Spinal cord (tissue), 10 donors: ENCODE data around the gene GPR89B. TPM values are rescaled to one million over a fixed set of nuclear protein-coding genes. Genes with fewer than 3 reads are reported as not detected.
"Not testable (repeated sequence)": the region's sequence is repeated elsewhere in the genome, so short reads cannot be mapped to it uniquely, and the experiment has no call there.

Source experiments
- DNase-seq, 6 donors: peaks; one replicate each; pipeline versions ENCODE4 v3.0.0 to v3.0.0-alpha.2; 2013 to 2015; ENCODE audit warnings: low spot score in 6 of 6, low read depth in 4 of 6
- H3K27ac ChIP-seq: one replicate; pipeline ENCODE4 v1.5.1; 2013; ENCODE audit warnings: low read depth, low read length, control low read depth
- H3K27me3 ChIP-seq: one replicate; pipeline ENCODE4 v1.6.1; 2013; ENCODE audit warnings: low read length; ENCODE audit not compliant: control insufficient read depth, insufficient read depth
- H3K36me3 ChIP-seq: one replicate; pipeline ENCODE4 v1.6.1; 2013; ENCODE audit warnings: low read length; ENCODE audit not compliant: control insufficient read depth, insufficient read depth
- H3K4me1 ChIP-seq: one replicate; pipeline ENCODE4 v1.6.1; 2013; ENCODE audit warnings: low read length; ENCODE audit not compliant: control insufficient read depth, insufficient read depth
- H3K4me3 ChIP-seq: one replicate; pipeline ENCODE4 v1.5.1; 2013; ENCODE audit warnings: low read depth, low read length, control low read depth
- H3K9me3 ChIP-seq: one replicate; pipeline ENCODE4 v1.6.1; 2013; ENCODE audit warnings: low read length; ENCODE audit not compliant: control insufficient read depth, insufficient read depth
- WGBS: methylation state at CpG from one replicate; pipeline ENCODE4 v1.1.5; 2013; ENCODE audit warnings: missing lambda C conversion rate; ENCODE audit not compliant: insufficient coverage; 5-methylcytosine and 5-hydroxymethylcytosine counted together
- polyA plus RNA-seq, 2 donors: library from polyadenylated mRNA; unstranded; fragments of 120-200 nt; gene quantifications; one replicate each; pipeline ENCODE4 v1.2.1, GENCODE V29; 2013; ENCODE audit not compliant: insufficient read length in 2 of 2
- total RNA-seq, 2 donors: library from RNA; depleted of rRNA in 1 of 2; stranded (reverse); fragments of 120-200 nt in 1 of 2; fragments of >200 nt in 1 of 2; gene quantifications; one replicate each; pipeline versions ENCODE4 v1.2.3 to v1.2.4, GENCODE V29; 2013 to 2014
- donor health status: healthy.

Gene GPR89B
- total and polyA plus RNA-seq, 4 donors = 21.0 to 35.7 (median 24.0) TPM

DNA sequence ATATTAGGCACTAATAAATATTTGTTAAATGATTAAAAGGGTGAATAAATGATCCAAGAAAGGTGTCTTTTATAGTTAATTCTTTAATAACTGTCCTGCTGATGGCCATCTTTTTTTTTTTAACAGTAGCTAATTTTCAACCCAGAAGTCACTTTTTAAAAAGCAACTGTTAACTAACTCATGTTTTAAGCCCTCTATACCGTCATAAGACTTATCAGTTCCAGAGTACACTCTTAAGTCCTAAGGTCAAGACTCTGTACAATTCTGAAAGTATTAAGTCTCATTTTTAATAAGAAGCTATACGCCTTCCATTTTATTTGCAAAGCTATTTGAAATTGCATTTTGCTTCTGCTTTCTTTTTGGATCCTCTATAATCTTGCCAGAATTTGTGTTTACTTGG, 2.9 kb downstream of the GPR89B start:
- H3K27me3 ChIP-seq, DNase-seq, H3K4me1 ChIP-seq, H3K27ac ChIP-seq, H3K4me3 ChIP-seq, H3K36me3 ChIP-seq, H3K9me3 ChIP-seq: not testable (repeated sequence)
- WGBS = no CpG with 5 or more reads among the region's 2 CpGs

DNA sequence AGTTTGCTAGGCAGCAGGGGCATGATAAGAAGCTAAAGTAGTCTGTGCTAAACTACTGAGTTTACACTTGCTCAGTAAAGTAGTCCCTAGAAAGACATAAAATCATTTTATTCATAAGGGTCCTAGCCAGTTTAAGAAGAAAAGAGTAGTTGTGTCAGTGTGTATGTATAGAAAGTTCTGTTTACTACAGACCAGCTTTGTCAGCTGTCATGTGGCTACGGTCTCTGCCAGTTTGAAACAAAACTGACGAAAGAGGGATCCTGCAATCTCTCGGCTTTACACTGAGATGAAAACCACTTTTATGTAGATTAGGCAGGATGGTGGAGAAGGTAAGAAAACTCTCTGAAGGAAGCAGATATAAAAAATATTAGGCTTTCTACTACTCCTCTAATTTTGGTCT, 7.1 kb downstream of the GPR89B start:
- DNase-seq, H3K27ac ChIP-seq, H3K9me3 ChIP-seq, H3K36me3 ChIP-seq, H3K4me1 ChIP-seq, H3K27me3 ChIP-seq, H3K4me3 ChIP-seq: not testable (repeated sequence)
- WGBS = no CpG with 5 or more reads among the region's 3 CpGs

DNA sequence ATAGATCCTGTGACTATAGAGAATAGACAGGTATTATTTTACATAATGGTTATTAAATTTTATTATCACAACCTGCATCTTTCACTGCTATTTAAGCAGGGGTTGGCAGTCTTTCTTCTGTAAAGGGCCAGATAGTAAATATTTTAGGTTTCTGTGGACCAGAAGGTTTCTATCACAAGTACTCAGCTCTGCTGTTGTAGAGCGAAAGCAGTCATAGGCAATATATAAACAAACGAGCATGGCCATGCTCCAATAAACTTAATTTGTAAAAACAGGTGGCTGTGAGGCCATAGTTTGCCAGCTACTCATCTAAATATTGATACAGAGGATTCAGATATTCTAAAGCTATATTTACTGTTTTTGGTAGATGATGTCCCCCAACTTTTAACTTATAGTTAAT, 12.2 kb downstream of the GPR89B start:
- DNase-seq, H3K27me3 ChIP-seq, H3K4me1 ChIP-seq, H3K4me3 ChIP-seq, H3K9me3 ChIP-seq, H3K27ac ChIP-seq, H3K36me3 ChIP-seq: not testable (repeated sequence)
- WGBS = no CpG with 5 or more reads among the region's 2 CpGs

DNA sequence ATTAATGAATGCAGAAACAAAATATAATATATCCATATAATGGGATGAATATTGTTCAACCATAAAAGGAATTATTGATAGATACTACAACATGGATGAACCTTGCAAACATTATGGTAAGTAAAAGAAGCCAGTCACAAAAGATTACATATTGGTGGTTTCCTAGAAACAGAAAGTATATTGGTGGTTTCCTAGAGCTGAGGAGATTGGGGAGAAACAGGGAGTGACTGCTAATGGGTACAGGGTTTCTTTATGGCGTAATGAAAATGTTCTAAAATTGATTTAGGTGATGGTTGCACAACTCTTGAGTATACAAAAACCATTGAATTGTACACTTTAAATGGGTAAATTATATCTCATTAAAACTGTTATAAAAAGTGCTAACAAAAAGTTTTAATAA, 14.3 kb downstream of the GPR89B start:
- H3K9me3 ChIP-seq = not testable (repeated sequence)
- WGBS = no CpG with 5 or more reads among the region's 1 CpG

DNA sequence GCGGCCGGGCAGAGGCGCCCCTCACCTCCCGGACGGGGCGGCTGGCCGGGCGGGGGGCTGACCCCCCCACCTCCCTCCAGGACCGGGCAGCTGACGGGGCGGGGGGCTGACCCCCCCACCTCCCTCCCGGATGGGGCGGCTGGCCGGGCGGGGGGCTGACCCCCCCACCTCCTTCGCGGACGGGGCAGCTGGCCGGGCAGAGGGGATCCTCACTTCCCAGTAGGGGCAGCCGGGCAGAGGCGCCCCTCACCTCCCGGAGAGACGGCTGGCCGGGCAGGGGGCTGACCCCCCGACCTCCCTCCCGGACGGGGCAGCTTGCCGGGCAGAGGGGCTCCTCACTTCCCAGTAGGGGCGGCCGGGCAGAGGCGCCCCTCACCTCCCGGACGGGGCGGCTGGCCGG, 21.3 kb downstream of the GPR89B start:
- not testable (repeated sequence) for H3K4me1 ChIP-seq, H3K27ac ChIP-seq, H3K9me3 ChIP-seq, H3K27me3 ChIP-seq, H3K4me3 ChIP-seq, H3K36me3 ChIP-seq, DNase-seq
- WGBS = 98% methylated on average over 13 of the region's 35 CpGs

More for the DNA sequence above, 14.3 kb downstream of the GPR89B start:
- H3K27me3 ChIP-seq, DNase-seq, H3K4me1 ChIP-seq, H3K36me3 ChIP-seq, H3K27ac ChIP-seq, H3K4me3 ChIP-seq: not testable (repeated sequence)

DNA sequence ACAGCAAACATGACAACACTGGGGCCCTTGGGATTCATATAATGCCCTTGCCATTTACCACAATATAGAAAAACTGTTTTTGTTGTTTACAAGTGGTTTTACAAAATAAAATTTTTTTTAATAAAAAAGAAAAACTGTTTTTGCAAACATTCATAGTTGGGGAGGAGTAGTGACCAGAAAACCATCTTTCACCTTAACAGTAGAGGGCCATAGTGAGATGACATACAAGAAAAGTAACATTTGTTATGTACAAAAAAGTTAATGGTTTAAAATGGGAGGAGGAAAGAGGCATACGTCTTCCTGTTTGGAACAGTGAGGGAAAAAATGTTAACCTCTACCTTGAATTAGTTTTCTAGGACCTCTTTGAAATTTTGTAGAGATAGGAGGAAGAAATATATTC, 30.7 kb downstream of the GPR89B start:
- DNase-seq = not testable (repeated sequence)
- WGBS = no CpG with 5 or more reads among the region's 1 CpG

DNA sequence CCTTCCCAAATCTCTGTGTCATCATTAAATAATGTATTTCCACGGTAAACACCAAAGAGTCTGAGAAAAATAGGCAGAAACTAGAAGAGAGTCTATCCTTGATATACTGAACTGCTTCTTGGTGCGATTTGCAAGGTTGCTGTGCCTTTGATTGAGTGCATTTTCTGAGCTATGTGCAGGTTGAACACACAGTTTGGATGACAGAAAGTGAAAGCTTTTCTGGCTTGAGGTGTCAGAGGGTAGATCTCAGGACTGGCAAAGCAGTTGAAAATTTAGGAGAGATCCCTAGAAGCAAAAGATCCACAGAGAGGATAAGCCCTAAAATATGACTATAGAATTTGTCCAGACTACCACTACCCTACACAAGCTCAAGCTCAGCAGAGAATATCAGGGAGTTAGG, 31.5 kb downstream of the GPR89B start:
- H3K4me3 ChIP-seq, H3K27ac ChIP-seq, H3K27me3 ChIP-seq, H3K9me3 ChIP-seq, H3K4me1 ChIP-seq, H3K36me3 ChIP-seq, DNase-seq: not testable (repeated sequence)
- no CpG with 5 or more reads among the region's 2 CpGs for WGBS

More for the DNA sequence above, 30.7 kb downstream of the GPR89B start:
- H3K27me3 ChIP-seq, H3K27ac ChIP-seq, H3K4me1 ChIP-seq, H3K4me3 ChIP-seq, H3K36me3 ChIP-seq, H3K9me3 ChIP-seq: not testable (repeated sequence)

DNA sequence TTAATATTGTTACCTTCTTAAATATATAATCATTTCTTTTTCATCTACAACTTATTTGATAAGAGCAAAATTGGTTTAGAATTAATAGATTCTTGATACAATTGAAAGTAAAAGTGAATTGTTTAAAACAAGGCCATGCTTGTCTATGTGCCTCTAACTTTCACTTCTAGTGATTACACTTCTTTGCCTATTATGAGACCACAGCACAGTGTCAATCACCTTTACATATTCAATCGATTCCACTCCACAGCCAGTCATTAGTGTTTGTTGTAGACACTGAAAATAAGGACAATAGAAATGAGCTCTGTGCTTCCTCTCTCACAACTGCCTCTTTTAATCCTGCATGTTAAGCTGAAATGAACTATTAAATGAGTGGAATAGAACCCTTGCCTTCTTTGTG, 36.4 kb downstream of the GPR89B start:
- H3K36me3 ChIP-seq = not testable (repeated sequence)

DNA sequence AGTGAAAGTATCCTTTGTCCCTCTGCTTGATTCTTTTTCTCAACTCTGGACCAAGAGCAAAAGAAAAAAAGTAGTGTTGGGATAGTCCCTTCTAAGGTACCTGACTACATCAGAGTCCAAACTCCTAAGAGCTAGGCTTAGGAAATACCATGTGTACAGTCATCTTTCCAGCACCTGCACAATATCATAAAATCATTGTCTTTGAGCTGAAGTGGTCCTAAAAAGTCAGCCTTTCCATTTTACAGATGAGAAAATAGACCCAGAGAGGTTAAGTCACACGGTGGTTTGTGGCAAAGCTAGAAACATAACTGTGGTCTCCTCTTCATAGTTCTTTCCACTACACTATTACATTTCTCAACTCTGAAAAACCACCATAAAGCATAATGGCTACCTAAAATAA, 38.4 kb downstream of the GPR89B start:
- DNase-seq, H3K4me3 ChIP-seq, H3K9me3 ChIP-seq, H3K27ac ChIP-seq, H3K4me1 ChIP-seq, H3K36me3 ChIP-seq, H3K27me3 ChIP-seq: not testable (repeated sequence)
- WGBS = no CpG with 5 or more reads among the region's 1 CpG

More for the DNA sequence above, 36.4 kb downstream of the GPR89B start:
- not testable (repeated sequence) for H3K9me3 ChIP-seq, H3K4me3 ChIP-seq, DNase-seq, H3K27ac ChIP-seq, H3K4me1 ChIP-seq, H3K27me3 ChIP-seq
- no CpG with 5 or more reads among the region's 1 CpG for WGBS

DNA sequence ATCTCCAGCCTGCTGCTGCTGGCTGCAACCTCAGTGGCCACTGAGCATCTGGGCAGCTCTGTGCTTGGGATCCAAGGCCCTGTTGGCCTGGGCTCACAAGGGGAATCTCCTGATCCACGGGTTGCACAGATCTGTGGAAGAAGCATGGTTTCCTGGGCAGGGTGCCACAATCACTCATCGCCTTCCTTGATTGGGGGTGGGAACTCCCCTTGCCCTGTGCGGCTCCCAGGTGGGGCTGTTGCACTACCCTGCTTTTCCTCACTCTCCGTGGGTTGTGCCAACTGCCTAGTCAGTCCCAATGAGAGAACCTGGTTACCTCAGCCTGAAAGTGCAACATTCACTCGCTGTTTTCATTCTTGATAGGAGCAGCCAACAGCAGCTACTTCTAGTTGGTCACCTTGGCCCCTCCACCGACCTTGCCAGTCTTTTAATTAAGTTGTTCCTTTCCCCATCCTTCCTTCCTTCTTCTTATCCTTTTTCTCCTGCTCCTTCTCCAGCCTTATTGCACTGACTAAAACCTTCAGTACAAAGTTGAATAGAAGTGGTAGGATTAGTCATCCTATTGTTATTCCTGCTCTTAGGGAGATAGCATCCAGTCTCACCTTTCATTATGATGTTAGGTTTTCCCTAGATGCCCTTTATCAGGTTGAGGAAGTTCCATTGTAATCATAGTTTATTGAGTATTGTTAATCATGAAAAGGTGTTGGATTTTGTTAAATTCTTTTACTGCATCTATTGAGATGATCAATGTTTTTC, 50.9 kb downstream of the GPR89B start:
- not testable (repeated sequence) for DNase-seq, H3K27ac ChIP-seq, H3K9me3 ChIP-seq, H3K4me3 ChIP-seq, H3K4me1 ChIP-seq, H3K27me3 ChIP-seq, H3K36me3 ChIP-seq
- 84% methylated on average over 2 of the region's 6 CpGs for WGBS
